ENCODE data around the gene SAFB2. TPM values are rescaled to one million over a fixed set of nuclear protein-coding genes. Genes with fewer than 3 reads are reported as not detected.
A peak's percentile ranks its signal among the peaks of the same experiment; 100 is the strongest.

SAFB2 gene
- polyA plus RNA-seq, 1 of the 3 experiments (the other 2 are of a cell fraction), result 37.7 TPM

GRCh38 chr19:5554828-5555227 lies 67.7 kb downstream of the SAFB2 start:
- Histone ChIP-seq H4K20me1 (ENCODE audit: insufficient read depth) (no peaks in the 10 kb centered on the region), H3K36me3 (replicated peaks in 1 of 2; ENCODE audit: control insufficient read depth in 1 of 2, insufficient read depth in 2 of 2, low read length in 1 of 2) (no peaks in the 10 kb centered on the region), H3K27ac (ENCODE audit: low read depth in 2 of 2, low read length in 1 of 2) (no peak overlapping the region), H3K9ac (no peak overlapping the region), H2AFZ (ENCODE audit: low read depth) (no peak overlapping the region), H3K79me2 (ENCODE audit: insufficient read depth) (no peaks in the 10 kb centered on the region), H3F3A (replicated peaks; ENCODE audit: insufficient read depth) (no peaks in the 10 kb centered on the region), H3K4me1 (ENCODE audit: control insufficient read depth in 1 of 2, insufficient read depth in 2 of 2, low read depth in 1 of 2, low read length in 1 of 2) (peaks cover 0 to 7% of the 10 kb centered on the region in 2 experiments; a peak in 1 of 4 replicates), H3K4me2 (no peak overlapping the region), H3K27me3 (ENCODE audit: insufficient read depth) (no peaks in the 10 kb centered on the region), H3K4me3 (ENCODE audit: low read depth in 2 of 2, low read length in 1 of 2) (no peak overlapping the region), H3K9me2 (no peaks in the 10 kb centered on the region), H3K9me3 (no peaks in the 10 kb centered on the region)
- WGBS (ENCODE audit: low lambda C conversion rate), result 77% methylated on average over 5 of the region's 5 CpGs
- CTCF ChIA-PET, result interaction anchor here (0.7 to 1.6 kb wide), 2 partner anchors 437 to 506 kb away, joined by 3 to 4 read pairs; no protein-coding TSS in a partner anchor
- TF ChIP-seq POLR2AphosphoS5 (IDR thresholded peaks at IDR 0.05; ENCODE audit: low read depth, low read length), result no peak
- TF ChIP-seq MXI1 (IDR thresholded peaks at IDR 0.05; ENCODE audit: low read depth, low read length), result no peak
- no peak for TF ChIP-seq REST (IDR thresholded peaks at IDR 0.05; ENCODE audit: low read depth, low read length)
- no peak for TF ChIP-seq MEF2A (IDR thresholded peaks at IDR 0.05; ENCODE audit: borderline replicate concordance, low read depth)
- POLR2A ChIA-PET, result no interaction called here
- no peak for DNase-seq

GRCh38 chr19:5553892-5554291 lies 68.7 kb downstream of the SAFB2 start:
- Histone ChIP-seq H3K9ac (no peak overlapping the region), H3K9me2 (no peaks in the 10 kb centered on the region), H4K20me1 (ENCODE audit: insufficient read depth) (no peaks in the 10 kb centered on the region), H3F3A (replicated peaks; ENCODE audit: insufficient read depth) (no peaks in the 10 kb centered on the region), H3K4me1 (ENCODE audit: control insufficient read depth in 1 of 2, insufficient read depth in 2 of 2, low read depth in 1 of 2, low read length in 1 of 2) (peaks cover 0 to 7% of the 10 kb centered on the region in 2 experiments; a peak in 1 of 4 replicates), H3K36me3 (replicated peaks in 1 of 2; ENCODE audit: control insufficient read depth in 1 of 2, insufficient read depth in 2 of 2, low read length in 1 of 2) (no peaks in the 10 kb centered on the region), H3K27me3 (ENCODE audit: insufficient read depth) (no peaks in the 10 kb centered on the region), H3K4me3 (ENCODE audit: low read depth in 2 of 2, low read length in 1 of 2) (no peak overlapping the region), H3K4me2 (no peak overlapping the region), H3K9me3 (no peaks in the 10 kb centered on the region), H3K79me2 (ENCODE audit: insufficient read depth) (no peaks in the 10 kb centered on the region), H2AFZ (ENCODE audit: low read depth) (no peak overlapping the region), H3K27ac (ENCODE audit: low read depth in 2 of 2, low read length in 1 of 2) (peak overlapping the region in 1 of 2 experiments; percentile 53; a peak in 2 of 4 replicates)
- ChIA-PET CTCF (interaction anchor here (0.7 to 1.6 kb wide), 3 partner anchors 10 to 505 kb away, joined by 3 to 4 read pairs (median 4); no protein-coding TSS in a partner anchor), POLR2A (no interaction called here)
- TF ChIP-seq RAD21 (IDR thresholded peaks at IDR 0.05; ENCODE audit: low read length), result peak; percentile 18; the same call in 1 of the 2 replicates
- peak in 1 of 2 experiments; percentile 72; a peak in 1 of 4 replicates for TF ChIP-seq EP300 (IDR thresholded peaks at IDR 0.05; ENCODE audit: borderline replicate concordance in 1 of 2, low read depth in 1 of 2, low read length in 1 of 2)
- TF ChIP-seq IRF3 (IDR thresholded peaks at IDR 0.05; ENCODE audit: low read depth, low read length), result no peak
- TF ChIP-seq FOXJ3 (CRISPR knock-in tag; IDR thresholded peaks at IDR 0.05), result peak; percentile 61; the same call in 1 of the 2 replicates
- peak; percentile 84 for TF ChIP-seq RCOR1 (IDR thresholded peaks at IDR 0.05; ENCODE audit: low read length)
- TF ChIP-seq GATA2 (CRISPR knock-in tag; IDR thresholded peaks at IDR 0.05), result peak; percentile 95
- no peak for TF ChIP-seq FOXM1 (IDR thresholded peaks at IDR 0.05; ENCODE audit: low read depth)
- 0 out of 2 replicates have a peak, but pooled peaks have one; percentile 14 for TF ChIP-seq RFX5 (IDR thresholded peaks at IDR 0.05; ENCODE audit: low read length)
- peak; percentile 67 for TF ChIP-seq CHD2 (IDR thresholded peaks at IDR 0.05; ENCODE audit: low read length, partially characterized antibody)
- WGBS (ENCODE audit: low lambda C conversion rate), result 9% methylated on average over 8 of the region's 9 CpGs
- DNase-seq, result peak; percentile 80
